Measurements from ENCODE around the gene RNF43.

RNF43 gene

DNA sequence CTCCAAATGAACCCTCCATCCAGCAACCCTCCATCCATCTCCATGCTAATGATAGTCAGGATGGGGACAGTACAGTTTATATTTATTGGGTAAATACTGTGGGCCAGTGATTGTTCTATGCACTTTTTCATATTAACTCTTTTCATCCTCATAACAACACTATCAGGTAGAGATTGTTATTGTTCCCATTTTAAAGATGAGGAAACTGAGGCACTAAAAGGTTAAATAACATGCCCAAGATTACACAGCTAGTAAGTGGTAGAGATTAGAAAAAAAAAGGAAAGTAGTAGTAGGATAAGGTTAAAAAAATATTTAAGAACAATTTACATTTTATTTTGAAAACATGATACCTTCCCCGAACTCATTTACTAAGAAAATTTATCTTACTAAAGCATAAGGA is 43.4 kb downstream of the RNF43 start:
- Histone ChIP-seq H3K79me2 (ENCODE audit: control insufficient read depth, low read length) (no peaks in the 10 kb centered on the region), H3K9me3 (ENCODE audit: control insufficient read depth, insufficient read depth, low read length) (no peaks in the 10 kb centered on the region), H4K20me1 (ENCODE audit: control insufficient read depth, insufficient read depth, low read depth, low read length) (no peaks in the 10 kb centered on the region), H3F3A (ENCODE audit: control insufficient read depth, insufficient read depth) (no peaks in the 10 kb centered on the region), H3K9me2 (replicated peaks; ENCODE audit: control insufficient read depth, low read length) (no peaks in the 10 kb centered on the region), H3K36me3 (ENCODE audit: control insufficient read depth, low read length) (no peaks in the 10 kb centered on the region), H3K4me2 (ENCODE audit: low read length) (no peak overlapping the region), H3K27me3 (ENCODE audit: control insufficient read depth, low read length) (peaks cover 3% of the 10 kb centered on the region; the same call in 1 of the 2 replicates), H3K4me1 (ENCODE audit: control insufficient read depth, low read length) (no peaks in the 10 kb centered on the region), H3K4me3 (ENCODE audit: low read length) (no peak overlapping the region), H3K27ac (ENCODE audit: low read depth, low read length) (no peak overlapping the region)
- TF ChIP-seq, protein P1, sequence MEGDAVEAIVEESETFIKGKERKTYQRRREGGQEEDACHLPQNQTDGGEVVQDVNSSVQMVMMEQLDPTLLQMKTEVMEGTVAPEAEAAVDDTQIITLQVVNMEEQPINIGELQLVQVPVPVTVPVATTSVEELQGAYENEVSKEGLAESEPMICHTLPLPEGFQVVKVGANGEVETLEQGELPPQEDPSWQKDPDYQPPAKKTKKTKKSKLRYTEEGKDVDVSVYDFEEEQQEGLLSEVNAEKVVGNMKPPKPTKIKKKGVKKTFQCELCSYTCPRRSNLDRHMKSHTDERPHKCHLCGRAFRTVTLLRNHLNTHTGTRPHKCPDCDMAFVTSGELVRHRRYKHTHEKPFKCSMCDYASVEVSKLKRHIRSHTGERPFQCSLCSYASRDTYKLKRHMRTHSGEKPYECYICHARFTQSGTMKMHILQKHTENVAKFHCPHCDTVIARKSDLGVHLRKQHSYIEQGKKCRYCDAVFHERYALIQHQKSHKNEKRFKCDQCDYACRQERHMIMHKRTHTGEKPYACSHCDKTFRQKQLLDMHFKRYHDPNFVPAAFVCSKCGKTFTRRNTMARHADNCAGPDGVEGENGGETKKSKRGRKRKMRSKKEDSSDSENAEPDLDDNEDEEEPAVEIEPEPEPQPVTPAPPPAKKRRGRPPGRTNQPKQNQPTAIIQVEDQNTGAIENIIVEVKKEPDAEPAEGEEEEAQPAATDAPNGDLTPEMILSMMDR (IDR thresholded peaks at IDR 0.05; ENCODE audit: low read depth, low read length, poor library complexity, severe bottlenecking): no peak
- no peak for TF ChIP-seq EZH2phosphoT487 (IDR thresholded peaks at IDR 0.05; ENCODE audit: borderline replicate concordance, low read length)

DNA sequence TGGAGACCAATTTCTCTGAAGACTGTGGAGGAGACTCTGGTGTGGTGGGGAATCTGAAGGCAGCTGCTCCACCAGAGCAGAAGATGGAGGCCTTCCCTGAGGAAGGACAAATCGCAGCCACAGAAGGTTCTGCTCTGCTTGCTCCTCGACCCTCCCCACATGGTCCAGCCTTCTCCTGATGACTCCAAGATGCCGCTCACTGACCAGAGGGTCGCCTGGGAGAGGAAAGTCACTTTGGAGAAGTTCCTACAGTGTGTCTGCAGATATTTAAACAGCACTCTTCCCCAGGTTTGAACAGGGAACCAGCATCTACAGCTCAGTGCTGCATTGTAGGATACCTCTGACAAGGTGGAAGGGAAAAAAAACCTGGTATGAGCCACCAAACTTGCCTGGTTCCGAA is 44.3 kb downstream of the RNF43 start:
- Histone ChIP-seq H3K27ac (ENCODE audit: low read depth, low read length) (no peak overlapping the region), H3K9me2 (replicated peaks; ENCODE audit: control insufficient read depth, low read length) (no peaks in the 10 kb centered on the region), H3K9me3 (ENCODE audit: control insufficient read depth, insufficient read depth, low read length) (no peaks in the 10 kb centered on the region), H3K4me1 (ENCODE audit: control insufficient read depth, low read length) (no peaks in the 10 kb centered on the region), H3K4me3 (ENCODE audit: low read length) (no peak overlapping the region), H3K79me2 (ENCODE audit: control insufficient read depth, low read length) (no peaks in the 10 kb centered on the region), H3K4me2 (ENCODE audit: low read length) (no peak overlapping the region), H3K36me3 (ENCODE audit: control insufficient read depth, low read length) (no peaks in the 10 kb centered on the region), H4K20me1 (ENCODE audit: control insufficient read depth, insufficient read depth, low read depth, low read length) (no peaks in the 10 kb centered on the region), H3K27me3 (ENCODE audit: control insufficient read depth, low read length) (peaks cover 3% of the 10 kb centered on the region; the same call in 1 of the 2 replicates), H3F3A (ENCODE audit: control insufficient read depth, insufficient read depth) (no peaks in the 10 kb centered on the region)
- TF ChIP-seq EZH2phosphoT487 (IDR thresholded peaks at IDR 0.05; ENCODE audit: borderline replicate concordance, low read length): no peak
- TF ChIP-seq, protein P1 (IDR thresholded peaks at IDR 0.05; ENCODE audit: low read depth, low read length, poor library complexity, severe bottlenecking): no peak

DNA sequence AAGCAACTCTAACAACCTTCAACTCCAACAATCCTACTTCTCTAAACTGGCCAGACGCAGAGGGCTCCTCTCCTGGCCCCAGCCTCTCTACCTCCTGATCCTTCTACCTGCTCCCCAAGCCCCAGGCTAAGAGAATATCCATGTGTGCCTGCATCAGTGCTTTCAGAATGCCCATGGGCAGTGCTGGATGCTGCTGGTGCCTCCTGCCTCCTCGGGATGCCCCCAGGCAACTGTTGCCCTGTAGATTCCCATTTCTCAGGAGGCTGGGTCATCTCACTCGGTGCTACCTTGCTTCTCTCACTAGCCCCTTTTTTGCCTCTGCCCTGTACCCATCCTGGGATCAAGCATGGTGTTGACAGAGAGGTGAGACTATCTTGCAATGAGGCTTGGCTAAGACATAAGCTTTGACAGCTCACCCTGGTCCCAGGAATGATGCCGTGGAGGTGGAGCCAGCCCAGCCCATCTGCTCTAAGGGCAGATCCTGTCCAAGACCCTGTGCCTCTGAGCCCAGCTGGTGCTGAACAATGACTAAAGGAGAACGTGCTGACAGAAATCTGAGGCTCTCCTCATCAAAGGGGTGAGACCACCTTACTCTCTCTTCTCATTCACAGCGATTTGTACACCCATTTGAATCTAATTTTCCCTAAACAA is 45.9 kb downstream of the RNF43 start:
- Histone ChIP-seq H3K27me3 (ENCODE audit: control insufficient read depth, low read length) (peaks cover 3% of the 10 kb centered on the region; the same call in 1 of the 2 replicates), H3K9me2 (replicated peaks; ENCODE audit: control insufficient read depth, low read length) (no peaks in the 10 kb centered on the region), H3K4me3 (ENCODE audit: low read length) (no peak overlapping the region), H3K79me2 (ENCODE audit: control insufficient read depth, low read length) (no peaks in the 10 kb centered on the region), H3F3A (ENCODE audit: control insufficient read depth, insufficient read depth) (no peaks in the 10 kb centered on the region), H3K27ac (ENCODE audit: low read depth, low read length) (no peak overlapping the region), H3K4me2 (ENCODE audit: low read length) (no peak overlapping the region), H3K9me3 (ENCODE audit: control insufficient read depth, insufficient read depth, low read length) (no peaks in the 10 kb centered on the region), H4K20me1 (ENCODE audit: control insufficient read depth, insufficient read depth, low read depth, low read length) (no peaks in the 10 kb centered on the region), H3K4me1 (ENCODE audit: control insufficient read depth, low read length) (peaks cover 5% of the 10 kb centered on the region), H3K36me3 (ENCODE audit: control insufficient read depth, low read length) (no peaks in the 10 kb centered on the region)
- TF ChIP-seq, protein P1 (IDR thresholded peaks at IDR 0.05; ENCODE audit: low read depth, low read length, poor library complexity, severe bottlenecking): no peak
- no peak for TF ChIP-seq EZH2phosphoT487 (IDR thresholded peaks at IDR 0.05; ENCODE audit: borderline replicate concordance, low read length)

All from DOHH2 (cell line).